Suppressor macrophage treated with lipopolysaccharide for 1 hour (primary cell): ENCODE measurements around the gene MEGF9.

ENCODE experiments used
- DNase-seq, 3 donors: peaks; one replicate each; pipeline ENCODE4 v3.0.0-alpha.2; 2020 to 2022

The MEGF9 gene

GRCh38 chr9:120619751-120620655 is 94.3 kb downstream of the MEGF9 start:
- DNase-seq = peak; percentile 78 to 86 (median 82)

GRCh38 chr9:120616966-120617935 is 97.0 kb downstream of the MEGF9 start:
- no peak for DNase-seq

GRCh38 chr9:120612218-120612617 is 102.1 kb downstream of the MEGF9 start:
- DNase-seq = no peak

- no peak for DNase-seq
Observed at GRCh38 chr9:120611690-120612068, 102.6 kb downstream of the MEGF9 start.

- peak in 2 of 3 donors; percentile 17 to 41 for DNase-seq
Observed at GRCh38 chr9:120610975-120611689, 103.1 kb downstream of the MEGF9 start.

GRCh38 chr9:120609636-120610035 is 104.6 kb downstream of the MEGF9 start:
- no peak for DNase-seq

GRCh38 chr9:120608421-120608820 is 105.8 kb downstream of the MEGF9 start:
- DNase-seq = no peak

GRCh38 chr9:120603591-120603990 is 110.7 kb downstream of the MEGF9 start:
- DNase-seq = no peak

GRCh38 chr9:120603010-120603409 is 111.3 kb downstream of the MEGF9 start:
- no peak for DNase-seq

GRCh38 chr9:120593955-120594277 is 120.4 kb downstream of the MEGF9 start:
- no peak for DNase-seq

- no peak for DNase-seq
Observed at GRCh38 chr9:120593250-120593954, 120.9 kb downstream of the MEGF9 start.

GRCh38 chr9:120592210-120592609 is 122.1 kb downstream of the MEGF9 start:
- DNase-seq = no peak

- DNase-seq = no peak
Observed at GRCh38 chr9:120587328-120587727, 126.9 kb downstream of the MEGF9 start.

- DNase-seq = peak; percentile 80 to 88 (median 81)
Observed at GRCh38 chr9:120583958-120584369, 130.3 kb downstream of the MEGF9 start.

GRCh38 chr9:120580051-120580896 is 134.0 kb downstream of the MEGF9 start, which contains the start of gene CDK5RAP2:
Gene CDK5RAP2, minus strand, starts transcription at chr9:120580167. Its CDS starts 189 bp downstream, at chr9:120579978.
- DNase-seq = peak; percentile 97 to 98 (median 98)

GRCh38 chr9:120579139-120580050 is 134.9 kb downstream of the MEGF9 start:
- no peak for DNase-seq

- no peak for DNase-seq
Observed at GRCh38 chr9:120574473-120574872, 139.8 kb downstream of the MEGF9 start.

GRCh38 chr9:120572472-120572871 is 141.8 kb downstream of the MEGF9 start:
- DNase-seq = no peak

GRCh38 chr9:120571443-120572257 is 142.6 kb downstream of the MEGF9 start:
- no peak for DNase-seq
